Esophagus squamous epithelium (tissue), 5 donors: ENCODE data around the gene REV1. TPM values are rescaled to one million over a fixed set of nuclear protein-coding genes. Genes with fewer than 3 reads are reported as not detected.
"Not testable (repeated sequence)": the region's sequence is repeated elsewhere in the genome, so short reads cannot be mapped to it uniquely, and the experiment has no call there.

Source experiments
- DNase-seq: peaks from one replicate; lab custom pipeline; 2025; lab: John Stamatoyannopoulos, UW
- H3K27ac ChIP-seq, 4 donors: fragments of 200-600 bp; sonication (generic); one replicate each; pipeline ENCODE4 v1.5.1; 2016 to 2019; ENCODE audit warnings: mild to moderate bottlenecking in 1 of 4
- H3K27me3 ChIP-seq, 4 donors: fragments of 200-600 bp; sonication (generic); 1 replicate in 3 of 4; 2 replicates in 1 of 4; pipeline versions ENCODE4 v1.5.1 to v1.6.0; 2017 to 2021; ENCODE audit warnings: antibody characterized with exemption in 1 of 4
- H3K36me3 ChIP-seq, 3 donors: fragments of 200-600 bp; sonication (generic); one replicate each; pipeline ENCODE4 v1.5.1; 2016 to 2019
- H3K4me1 ChIP-seq, 3 donors: fragments of 200-600 bp; sonication (generic); one replicate each; pipeline ENCODE4 v1.5.1; 2017 to 2019
- H3K4me3 ChIP-seq, 4 donors: fragments of 200-600 bp; sonication (generic); 1 replicate in 3 of 4; 2 replicates in 1 of 4; pipeline ENCODE4 v1.5.1; 2016 to 2019; ENCODE audit warnings: mild to moderate bottlenecking in 2 of 4, moderate library complexity in 1 of 4
- H3K9me3 ChIP-seq, 3 donors: fragments of 200-600 bp; sonication (generic); one replicate each; pipeline ENCODE4 v1.5.1; 2016 to 2019
- CTCF ChIP-seq, 6 experiments: fragments of 450-650 bp in 4 of 6; fragments of 200-600 bp in 2 of 6; sonication (generic) in 2 of 6; IDR thresholded peaks; one replicate each; pipeline ENCODE4 v1.5.1; 2016 to 2019; ENCODE audit warnings: antibody characterized with exemption in 6 of 6, mild to moderate bottlenecking in 4 of 6, moderate library complexity in 4 of 6
- POLR2A ChIP-seq, 4 donors: fragments of 450-650 bp; IDR thresholded peaks; one replicate each; pipeline ENCODE4 v1.6.1; 2017; ENCODE audit warnings: antibody characterized with exemption in 4 of 4, mild to moderate bottlenecking in 4 of 4, moderate library complexity in 3 of 4
- WGBS, 2 donors: methylation state at CpG; one replicate each; pipeline ENCODE4 v1.1.5; 2018; 5-methylcytosine and 5-hydroxymethylcytosine counted together
- intact Hi-C: fragments of 100-400 bp; cut with DNase I; formaldehyde crosslinking; loops from one replicate; pipeline ENCODE4 v1.15.0; 2022
- total RNA-seq, 4 donors: library from RNA; depleted of rRNA; stranded (reverse); fragments of >200 nt; gene quantifications; one replicate each; pipeline ENCODE4 v1.1.0, GENCODE V29; 2016
- donor health status: DM: yes; HTN: yes; CAD: no.

The REV1 gene
- total RNA-seq, 4 donors from 2014 or later, result 22.5 to 69.2 (median 39.8) TPM

- H3K9me3 ChIP-seq, result no peaks in the 10 kb centered on the region
- WGBS, 2 donors, result 33 to 35% methylated on average over 4 of the region's 4 CpGs
- no peaks in the 10 kb centered on the region for H3K27me3 ChIP-seq
- peak overlapping the region in 2 of 4 donors; percentile 74 to 82 for H3K27ac ChIP-seq
- TF ChIP-seq CTCF (IDR thresholded peaks at IDR 0.05), result no peak
- TF ChIP-seq POLR2A (IDR thresholded peaks at IDR 0.05), result no peak
- intact Hi-C loops, result no loop called here
- peaks cover 0 to 29% (median 0%) of the 10 kb centered on the region in 3 donors for H3K4me1 ChIP-seq
- no peak overlapping the region for H3K4me3 ChIP-seq
- H3K36me3 ChIP-seq, result no peaks in the 10 kb centered on the region
- DNase-seq, result no peak
Measured at GRCh38 chr2:99504844-99505584, 15.2 kb upstream of the REV1 start.

DNA sequence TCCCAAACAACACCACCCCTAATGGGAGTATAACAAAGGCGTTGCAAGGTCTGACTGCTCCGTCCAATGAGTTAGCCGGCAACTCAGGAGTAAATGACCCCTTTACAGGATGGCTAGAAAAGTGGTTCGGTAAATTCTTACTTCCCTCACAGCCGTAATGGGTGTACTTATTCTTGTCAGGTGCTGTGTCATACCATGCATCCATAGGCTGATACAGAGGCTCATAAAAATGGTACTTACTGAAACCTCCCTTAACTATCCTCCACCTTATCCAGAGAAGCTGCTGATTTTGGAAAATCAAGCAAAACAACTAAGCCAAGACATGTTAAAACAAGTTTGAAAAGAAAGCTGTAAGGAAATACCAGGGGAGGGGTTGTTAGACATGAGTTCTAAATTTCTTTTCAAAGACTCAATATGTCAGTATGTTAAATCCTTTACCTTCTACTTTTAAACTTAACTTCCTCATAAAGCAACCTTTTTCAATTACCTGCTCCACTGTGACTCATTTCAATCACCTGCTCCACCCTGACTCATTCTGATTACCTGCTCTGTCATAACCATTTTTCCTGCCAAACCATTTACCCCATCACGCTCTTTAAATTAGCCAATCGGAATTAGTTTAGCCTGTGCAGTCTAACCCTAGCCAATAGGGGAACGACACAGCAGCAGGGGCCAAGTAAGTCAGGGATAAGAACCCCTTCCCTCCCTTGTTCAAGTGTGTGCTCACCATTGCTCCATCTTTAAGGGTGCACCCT is 14.0 kb upstream of the REV1 start:
- 58 to 69% methylated on average over 8 of the region's 8 CpGs for WGBS, 2 donors
- H3K36me3 ChIP-seq, H3K9me3 ChIP-seq, intact Hi-C loops, H3K27me3 ChIP-seq, H3K4me3 ChIP-seq, DNase-seq: not testable (repeated sequence)
- H3K4me1 ChIP-seq, result peaks cover 0 to 29% (median 0%) of the 10 kb centered on the region in 3 donors
- peak overlapping the region; percentile 49 to 82 (median 66) for H3K27ac ChIP-seq

GRCh38 chr2:99496021-99496420 is 6.2 kb upstream of the REV1 start:
- Histone ChIP-seq H3K27ac (peak overlapping the region in 2 of 4 donors; percentile 48 to 57), H3K36me3 (no peaks in the 10 kb centered on the region), H3K9me3 (no peaks in the 10 kb centered on the region), H3K27me3 (peaks cover 0 to 19% (median 0%) of the 10 kb centered on the region in 4 donors), H3K4me3 (no peak overlapping the region), H3K4me1 (peaks cover 0 to 4% (median 3%) of the 10 kb centered on the region in 3 donors)
- TF ChIP-seq CTCF (IDR thresholded peaks at IDR 0.05) (no peak), POLR2A (IDR thresholded peaks at IDR 0.05) (no peak)
- no peak for DNase-seq
- 78 to 81% methylated on average over 2 of the region's 2 CpGs for WGBS, 2 donors
- intact Hi-C loops, result no loop called here

DNA sequence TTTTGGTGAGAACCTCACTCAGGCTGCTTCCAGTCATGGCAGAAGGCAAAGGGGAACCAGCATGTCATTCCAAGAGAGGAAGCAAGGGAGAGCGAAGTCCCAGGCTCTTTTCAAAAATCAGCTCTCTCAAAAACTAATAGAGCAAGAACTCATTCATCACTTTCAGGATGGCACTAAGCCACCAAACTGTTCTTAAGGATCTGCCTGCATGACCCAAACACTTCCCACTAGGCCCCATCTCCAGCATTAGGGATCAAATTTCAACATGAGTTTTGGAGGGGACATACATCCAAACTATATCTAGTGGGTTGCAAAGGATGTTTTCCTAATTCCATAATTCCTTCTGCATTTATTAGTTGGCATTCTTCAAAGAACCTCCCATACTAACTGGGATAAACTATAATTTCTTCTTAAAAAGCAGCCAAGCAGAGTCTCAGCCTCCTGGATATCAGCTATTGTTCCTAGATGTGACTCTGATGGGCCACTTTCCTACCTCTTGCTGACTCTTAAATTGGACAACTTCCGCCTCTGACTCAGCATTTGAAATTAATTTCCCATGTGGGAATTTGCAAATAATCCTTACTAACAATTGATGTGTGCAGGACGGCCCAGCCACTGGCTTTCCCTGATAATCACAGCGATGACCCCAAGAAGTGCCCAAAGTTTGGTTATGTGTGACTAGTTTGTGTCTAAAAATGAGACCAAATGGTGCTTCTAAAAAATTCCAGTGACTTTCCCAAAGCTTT is 5.5 kb upstream of the REV1 start:
- intact Hi-C loops, result no loop called here
- Histone ChIP-seq H3K27ac (no peak overlapping the region), H3K4me1 (peaks cover 7 to 11% (median 8%) of the 10 kb centered on the region in 3 donors), H3K4me3 (no peak overlapping the region), H3K27me3 (peaks cover 0 to 19% (median 0%) of the 10 kb centered on the region in 4 donors), H3K36me3 (no peaks in the 10 kb centered on the region), H3K9me3 (no peaks in the 10 kb centered on the region)
- no peak for TF ChIP-seq POLR2A (IDR thresholded peaks at IDR 0.05)
- TF ChIP-seq CTCF (IDR thresholded peaks at IDR 0.05), result no peak
- DNase-seq, result no peak
- WGBS, 2 donors, result 84 to 87% methylated on average over 4 of the region's 4 CpGs

DNA sequence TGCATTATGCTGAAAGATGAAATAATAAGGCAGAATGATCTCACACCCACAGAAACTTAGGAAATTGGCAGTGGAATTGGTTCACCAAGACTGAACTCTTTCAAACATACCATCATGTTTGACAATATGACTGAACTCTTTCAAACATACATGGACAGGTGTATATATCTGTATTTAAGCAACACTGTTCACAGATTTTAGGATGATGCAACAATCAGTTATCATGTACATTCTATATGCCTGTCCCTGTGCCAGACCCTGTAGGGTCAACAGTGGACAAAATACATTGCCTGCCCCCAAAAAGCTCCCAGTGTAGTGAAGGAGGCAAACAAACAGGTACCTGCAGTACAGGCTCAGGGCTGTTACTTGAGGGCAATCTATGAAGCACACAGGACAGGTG is 2.9 kb upstream of the REV1 start:
- Histone ChIP-seq H3K4me3 (no peak overlapping the region), H3K27me3 (peaks cover 0 to 8% (median 0%) of the 10 kb centered on the region in 4 donors), H3K27ac (no peak overlapping the region), H3K9me3 (no peaks in the 10 kb centered on the region), H3K36me3 (no peaks in the 10 kb centered on the region), H3K4me1 (peaks cover 8 to 16% (median 16%) of the 10 kb centered on the region in 3 donors)
- no peak for TF ChIP-seq CTCF (IDR thresholded peaks at IDR 0.05)
- TF ChIP-seq POLR2A (IDR thresholded peaks at IDR 0.05), result no peak
- intact Hi-C loops, result no loop called here
- DNase-seq, result no peak
